Testis (tissue), 2 donors: Measurements from ENCODE around the gene HRH4.

Experiments
- POLR2A ChIP-seq: fragments of 450-650 bp; IDR thresholded peaks from one replicate; pipeline ENCODE4 v1.6.1; 2017; ENCODE audit warnings: antibody characterized with exemption, mild to moderate bottlenecking, moderate library complexity
- TF ChIP-seq, protein P1 (sequence below), 3 experiments: fragments of 450-650 bp in 2 of 3; fragments of 200-600 bp in 1 of 3; sonication (generic) in 1 of 3; IDR thresholded peaks; one replicate each; pipeline ENCODE4 v1.5.1; 2016 to 2019; ENCODE audit warnings: antibody characterized with exemption in 3 of 3, mild to moderate bottlenecking in 2 of 3, moderate library complexity in 1 of 3

DNA sequence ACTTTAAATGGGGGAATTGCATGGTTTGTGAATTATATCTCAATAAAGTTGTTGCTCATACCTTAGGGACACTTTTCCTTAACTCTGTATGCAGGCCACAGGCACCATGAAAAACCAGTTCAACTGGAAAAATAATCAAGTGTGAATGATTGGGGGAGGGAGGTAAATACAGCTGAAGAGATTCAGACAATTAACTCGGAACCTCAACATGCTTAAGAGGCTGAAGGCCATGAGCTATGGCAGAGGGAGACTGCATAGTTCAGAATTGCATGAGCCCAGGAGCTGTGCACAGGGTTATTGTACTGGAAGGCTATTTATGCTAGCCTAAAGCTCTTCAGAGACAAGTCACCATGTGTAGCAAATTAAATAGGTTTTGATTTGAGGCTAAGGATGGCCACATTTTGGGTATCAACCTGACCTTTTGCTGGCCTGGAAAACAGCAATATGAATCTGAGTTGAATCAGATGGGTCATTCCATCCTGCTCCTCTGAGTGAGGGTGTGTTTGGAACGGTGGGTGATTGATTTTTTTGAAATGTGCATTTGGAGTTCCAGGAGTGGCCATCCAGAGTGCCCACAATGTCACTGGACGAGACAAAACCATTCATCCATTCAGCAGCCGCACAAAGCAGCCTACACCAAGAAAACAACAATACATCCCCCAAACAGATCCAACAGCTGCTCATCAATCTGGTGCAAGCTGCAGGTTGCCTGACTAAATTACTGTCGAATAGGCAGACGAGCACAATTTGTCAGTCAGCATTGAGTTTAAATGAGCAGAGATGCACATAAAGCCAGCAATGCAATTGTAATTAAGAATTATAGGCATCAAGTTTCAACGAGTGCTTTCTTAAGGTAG lies 42.5 kb downstream of the HRH4 start:
- TF ChIP-seq, protein P1, sequence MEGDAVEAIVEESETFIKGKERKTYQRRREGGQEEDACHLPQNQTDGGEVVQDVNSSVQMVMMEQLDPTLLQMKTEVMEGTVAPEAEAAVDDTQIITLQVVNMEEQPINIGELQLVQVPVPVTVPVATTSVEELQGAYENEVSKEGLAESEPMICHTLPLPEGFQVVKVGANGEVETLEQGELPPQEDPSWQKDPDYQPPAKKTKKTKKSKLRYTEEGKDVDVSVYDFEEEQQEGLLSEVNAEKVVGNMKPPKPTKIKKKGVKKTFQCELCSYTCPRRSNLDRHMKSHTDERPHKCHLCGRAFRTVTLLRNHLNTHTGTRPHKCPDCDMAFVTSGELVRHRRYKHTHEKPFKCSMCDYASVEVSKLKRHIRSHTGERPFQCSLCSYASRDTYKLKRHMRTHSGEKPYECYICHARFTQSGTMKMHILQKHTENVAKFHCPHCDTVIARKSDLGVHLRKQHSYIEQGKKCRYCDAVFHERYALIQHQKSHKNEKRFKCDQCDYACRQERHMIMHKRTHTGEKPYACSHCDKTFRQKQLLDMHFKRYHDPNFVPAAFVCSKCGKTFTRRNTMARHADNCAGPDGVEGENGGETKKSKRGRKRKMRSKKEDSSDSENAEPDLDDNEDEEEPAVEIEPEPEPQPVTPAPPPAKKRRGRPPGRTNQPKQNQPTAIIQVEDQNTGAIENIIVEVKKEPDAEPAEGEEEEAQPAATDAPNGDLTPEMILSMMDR (IDR thresholded peaks at IDR 0.05) = no peak
- TF ChIP-seq POLR2A = no peak
